Nephron (organoid): ENCODE results near the gene NEO1.

Experiments used
- H3K27ac Mint-ChIP-seq, 3 experiments: 2 replicates each; pipeline ENCODE4 v1.8.0; 2020; ENCODE audit warnings: mixed read lengths in 3 of 3, mild to moderate bottlenecking in 2 of 3, moderate library complexity in 1 of 3
- H3K27me3 Mint-ChIP-seq: 2 replicates; pipeline ENCODE4 v1.8.0; 2021; ENCODE audit warnings: low read depth, mild to moderate bottlenecking, moderate library complexity, mixed read lengths
- H3K36me3 Mint-ChIP-seq: 2 replicates; pipeline ENCODE4 v1.8.0; 2020; ENCODE audit warnings: low read depth, mixed read lengths
- H3K4me1 Mint-ChIP-seq: 2 replicates; pipeline ENCODE4 v1.8.0; 2020; ENCODE audit warnings: mixed read lengths
- H3K4me3 Mint-ChIP-seq, 3 experiments: 2 replicates each; pipeline ENCODE4 v1.8.0; 2020; ENCODE audit warnings: mild to moderate bottlenecking in 3 of 3, mixed read lengths in 3 of 3, moderate library complexity in 2 of 3
- H3K9me3 Mint-ChIP-seq: 2 replicates; pipeline ENCODE4 v1.8.0; 2020; ENCODE audit warnings: mixed read lengths
- TF ChIP-seq, protein P1 (sequence below), 3 experiments: fragments of 200-600 bp; sonication (generic); IDR thresholded peaks; one replicate each; pipeline ENCODE4 v1.5.0; 2021; ENCODE audit warnings: antibody characterized with exemption in 3 of 3; ENCODE audit not compliant: unreplicated experiment in 3 of 3

NEO1 gene

DNA sequence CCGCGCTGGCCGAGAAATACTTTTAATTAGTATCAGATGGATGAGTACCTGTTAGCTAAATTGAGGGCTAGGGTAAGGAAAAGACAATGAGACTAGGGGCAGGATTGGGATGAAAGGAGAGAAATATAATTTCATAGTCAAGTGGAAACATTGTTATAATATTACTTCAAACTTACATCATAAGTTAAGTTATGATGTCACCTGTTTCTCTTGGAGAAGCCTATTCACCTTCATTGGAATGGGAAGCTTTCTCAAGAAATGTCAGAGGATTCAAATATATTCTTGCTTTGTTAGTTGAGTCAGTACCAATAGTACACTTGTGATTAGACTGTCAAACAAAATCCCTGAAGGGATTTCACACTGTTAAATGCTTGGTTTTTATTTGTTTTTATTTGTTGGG, 116.2 kb downstream of the NEO1 start:
- H3K36me3 Mint-ChIP-seq: peaks cover 28% of the 10 kb centered on the region
- no peak overlapping the region for H3K4me3 Mint-ChIP-seq
- H3K4me1 Mint-ChIP-seq: peaks cover 7% of the 10 kb centered on the region
- no peak overlapping the region for H3K27ac Mint-ChIP-seq
- H3K27me3 Mint-ChIP-seq: no peaks in the 10 kb centered on the region
- TF ChIP-seq, protein P1, sequence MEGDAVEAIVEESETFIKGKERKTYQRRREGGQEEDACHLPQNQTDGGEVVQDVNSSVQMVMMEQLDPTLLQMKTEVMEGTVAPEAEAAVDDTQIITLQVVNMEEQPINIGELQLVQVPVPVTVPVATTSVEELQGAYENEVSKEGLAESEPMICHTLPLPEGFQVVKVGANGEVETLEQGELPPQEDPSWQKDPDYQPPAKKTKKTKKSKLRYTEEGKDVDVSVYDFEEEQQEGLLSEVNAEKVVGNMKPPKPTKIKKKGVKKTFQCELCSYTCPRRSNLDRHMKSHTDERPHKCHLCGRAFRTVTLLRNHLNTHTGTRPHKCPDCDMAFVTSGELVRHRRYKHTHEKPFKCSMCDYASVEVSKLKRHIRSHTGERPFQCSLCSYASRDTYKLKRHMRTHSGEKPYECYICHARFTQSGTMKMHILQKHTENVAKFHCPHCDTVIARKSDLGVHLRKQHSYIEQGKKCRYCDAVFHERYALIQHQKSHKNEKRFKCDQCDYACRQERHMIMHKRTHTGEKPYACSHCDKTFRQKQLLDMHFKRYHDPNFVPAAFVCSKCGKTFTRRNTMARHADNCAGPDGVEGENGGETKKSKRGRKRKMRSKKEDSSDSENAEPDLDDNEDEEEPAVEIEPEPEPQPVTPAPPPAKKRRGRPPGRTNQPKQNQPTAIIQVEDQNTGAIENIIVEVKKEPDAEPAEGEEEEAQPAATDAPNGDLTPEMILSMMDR (IDR thresholded peaks at IDR 0.05; ENCODE audit: unreplicated experiment in 3 of 3): no peak
- peaks cover 8% of the 10 kb centered on the region for H3K9me3 Mint-ChIP-seq

DNA sequence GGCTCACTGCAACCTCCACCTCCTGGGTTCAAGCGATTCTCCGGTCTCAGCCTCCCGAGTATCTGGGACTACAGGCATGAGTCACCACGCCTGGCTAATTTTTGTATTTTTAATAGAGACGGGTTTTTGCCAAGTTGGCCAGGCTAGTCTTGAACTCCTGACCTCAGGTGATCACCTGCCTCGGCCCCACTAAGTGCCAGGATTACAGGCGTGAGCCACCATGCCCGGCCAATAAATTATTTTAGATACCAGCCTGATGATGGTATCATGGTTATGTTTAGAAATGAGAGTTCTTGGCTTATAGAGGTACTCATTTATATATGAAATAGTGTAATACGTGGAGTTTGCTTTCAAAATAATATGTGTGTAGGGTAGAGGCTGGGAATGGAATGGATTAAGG, 119.4 kb downstream of the NEO1 start:
- no peak overlapping the region for H3K27ac Mint-ChIP-seq
- H3K4me1 Mint-ChIP-seq: peaks cover 27% of the 10 kb centered on the region
- no peak overlapping the region for H3K4me3 Mint-ChIP-seq
- H3K9me3 Mint-ChIP-seq: no peaks in the 10 kb centered on the region
- H3K27me3 Mint-ChIP-seq: no peaks in the 10 kb centered on the region
- peaks cover 5% of the 10 kb centered on the region for H3K36me3 Mint-ChIP-seq
- TF ChIP-seq, protein P1 (IDR thresholded peaks at IDR 0.05; ENCODE audit: unreplicated experiment in 3 of 3): no peak

DNA sequence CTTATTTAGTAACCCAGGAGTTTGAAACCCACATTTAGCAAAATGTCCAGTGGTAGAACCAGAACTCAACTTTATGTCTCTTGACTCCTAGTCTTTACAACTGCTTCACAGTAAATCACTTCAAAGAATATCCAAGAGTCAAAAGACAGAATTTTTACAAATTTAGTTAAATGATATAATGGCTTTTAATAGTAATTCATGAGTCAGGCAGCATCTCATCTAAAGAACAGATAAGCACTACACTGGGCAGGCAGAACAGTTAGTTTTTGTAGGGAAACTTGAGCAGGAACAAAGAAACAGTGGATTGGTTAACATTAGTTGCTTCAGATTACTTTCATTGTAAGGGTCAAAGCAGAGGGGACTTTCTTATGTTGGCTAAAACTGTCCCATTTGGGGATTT, 120.2 kb downstream of the NEO1 start:
- no peaks in the 10 kb centered on the region for H3K27me3 Mint-ChIP-seq
- H3K36me3 Mint-ChIP-seq: no peaks in the 10 kb centered on the region
- H3K4me1 Mint-ChIP-seq: peaks cover 27% of the 10 kb centered on the region
- H3K9me3 Mint-ChIP-seq: no peaks in the 10 kb centered on the region
- TF ChIP-seq, protein P1 (IDR thresholded peaks at IDR 0.05; ENCODE audit: unreplicated experiment in 3 of 3): no peak
- no peak overlapping the region for H3K27ac Mint-ChIP-seq
- no peak overlapping the region for H3K4me3 Mint-ChIP-seq

DNA sequence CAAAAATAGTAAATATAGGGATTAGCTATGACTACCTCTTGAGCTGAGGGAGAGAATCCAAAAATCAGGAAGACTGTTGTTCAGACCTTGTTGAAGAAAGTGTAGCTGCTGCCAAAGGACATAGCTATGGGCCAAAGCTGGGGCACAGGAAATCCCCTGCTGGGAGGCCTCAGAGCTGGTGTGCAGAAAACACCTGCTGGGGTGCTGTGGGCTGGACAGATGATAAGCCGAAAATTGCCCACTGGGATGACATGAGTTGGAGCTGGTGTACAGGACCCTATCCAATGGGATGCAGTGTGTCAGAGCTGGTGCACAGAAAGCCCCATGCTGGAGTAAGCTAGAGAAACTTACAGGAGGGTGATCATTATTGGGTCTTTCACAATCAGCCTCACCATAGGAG, 121.9 kb downstream of the NEO1 start:
- Mint-ChIP-seq H3K4me3 (no peak overlapping the region), H3K9me3 (no peaks in the 10 kb centered on the region), H3K36me3 (peaks cover 9% of the 10 kb centered on the region), H3K27ac (no peak overlapping the region), H3K27me3 (no peaks in the 10 kb centered on the region), H3K4me1 (peaks cover 27% of the 10 kb centered on the region)
- TF ChIP-seq, protein P1 (IDR thresholded peaks at IDR 0.05; ENCODE audit: unreplicated experiment in 3 of 3): no peak

DNA sequence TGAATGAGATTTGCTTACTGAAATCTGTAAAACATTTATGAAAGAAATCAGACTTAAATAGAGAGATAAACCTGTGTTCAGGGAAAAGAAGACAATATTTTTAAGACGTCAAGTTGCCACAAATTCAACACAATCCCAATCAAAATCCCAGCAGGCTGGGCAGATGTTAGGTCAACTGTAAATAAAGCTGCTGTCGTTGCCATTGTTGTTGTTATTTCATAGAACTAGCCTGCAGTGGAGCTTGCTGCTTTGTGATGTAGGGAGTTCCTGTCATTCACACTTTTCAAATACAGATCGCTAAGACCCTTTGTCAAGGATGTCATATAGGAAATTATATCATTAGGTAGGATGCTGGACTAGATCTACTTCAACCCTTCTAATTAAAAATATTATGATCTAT, 123.1 kb downstream of the NEO1 start:
- Mint-ChIP-seq H3K9me3 (no peaks in the 10 kb centered on the region), H3K27ac (no peak overlapping the region), H3K4me1 (peaks cover 27% of the 10 kb centered on the region), H3K4me3 (no peak overlapping the region), H3K27me3 (no peaks in the 10 kb centered on the region), H3K36me3 (peaks cover 16% of the 10 kb centered on the region)
- TF ChIP-seq, protein P1 (IDR thresholded peaks at IDR 0.05; ENCODE audit: unreplicated experiment in 3 of 3): no peak

DNA sequence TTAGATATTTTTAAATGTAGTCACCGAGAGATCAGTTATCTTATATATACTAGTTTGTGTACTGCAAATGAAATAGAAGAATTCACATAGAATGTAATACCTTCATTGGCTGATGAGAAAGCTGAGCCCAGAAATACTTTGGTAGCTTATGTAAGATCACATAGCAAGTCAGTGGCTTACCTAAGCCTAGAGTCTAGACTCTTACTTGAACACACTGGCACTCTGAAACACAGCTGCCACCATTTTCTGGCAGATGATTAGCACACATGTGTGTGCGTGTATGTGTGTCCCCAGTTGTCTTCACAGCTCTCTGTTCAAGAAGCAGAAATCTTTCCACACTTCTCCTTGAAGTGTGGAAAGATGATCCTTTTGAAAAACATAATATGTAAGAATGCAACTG, 124.3 kb downstream of the NEO1 start:
- TF ChIP-seq, protein P1 (IDR thresholded peaks at IDR 0.05; ENCODE audit: unreplicated experiment in 3 of 3): no peak
- peaks cover 28% of the 10 kb centered on the region for H3K36me3 Mint-ChIP-seq
- H3K4me3 Mint-ChIP-seq: no peak overlapping the region
- H3K9me3 Mint-ChIP-seq: peaks cover 8% of the 10 kb centered on the region
- no peaks in the 10 kb centered on the region for H3K27me3 Mint-ChIP-seq
- H3K27ac Mint-ChIP-seq: no peak overlapping the region
- peaks cover 27% of the 10 kb centered on the region for H3K4me1 Mint-ChIP-seq
